ENCODE data around the gene IGFBP5. TPM values are rescaled to one million over a fixed set of nuclear protein-coding genes. Genes with fewer than 3 reads are reported as not detected.

IGFBP5 gene
- total RNA-seq, 2 experiments from 2014 or later = not detected

GRCh38 chr2:216698895-216699294 is 3.5 kb upstream of the IGFBP5 start:
- DNase-seq (peak; percentile 21), ATAC-seq (peak; percentile 70)
- CTCF ChIA-PET = interaction anchor here (0.7 to 1.6 kb wide), 14 partner anchors 9 to 1025 kb away, joined by 3 to 10 read pairs (median 3); no protein-coding TSS in a partner anchor
- H3K27ac Mint-ChIP-seq = no peak overlapping the region
- peak; percentile 45 for TF ChIP-seq CTCF (IDR thresholded peaks at IDR 0.05)
- H3K27me3 Mint-ChIP-seq = peaks cover 30% of the 10 kb centered on the region
- intact Hi-C loops (cut with micrococcal nuclease) = loop anchor here (5.0 kb wide), 1 partner anchor 458 kb away; no protein-coding TSS in a partner anchor
- POLR2A ChIA-PET = interaction anchor here (0.8 kb wide), 1 partner anchor 13 kb away, joined by 3 read pairs; no protein-coding TSS in a partner anchor
- no peak overlapping the region for H3K4me3 Mint-ChIP-seq
- peaks cover 6% of the 10 kb centered on the region for H3K4me1 Mint-ChIP-seq (ENCODE audit: low read depth)
- no peaks in the 10 kb centered on the region for H3K36me3 Mint-ChIP-seq (ENCODE audit: low read depth)
- H3K9me3 Mint-ChIP-seq = no peaks in the 10 kb centered on the region

- Mint-ChIP-seq H3K9me3 (no peaks in the 10 kb centered on the region), H3K4me1 (ENCODE audit: low read depth) (peaks cover 10% of the 10 kb centered on the region), H3K27me3 (peaks cover 36% of the 10 kb centered on the region), H3K27ac (no peak overlapping the region), H3K36me3 (ENCODE audit: low read depth) (no peaks in the 10 kb centered on the region), H3K4me3 (no peak overlapping the region)
- POLR2A ChIA-PET = interaction anchor here (0.6 to 0.8 kb wide), 2 partner anchors 12 to 999 kb away, joined by 3 read pairs; no protein-coding TSS in a partner anchor
- no peak for TF ChIP-seq CTCF (IDR thresholded peaks at IDR 0.05)
- no peak for ATAC-seq
- CTCF ChIA-PET = interaction anchor here (0.7 to 1.6 kb wide), 16 partner anchors 9 to 1025 kb away, joined by 3 to 10 read pairs (median 3); no protein-coding TSS in a partner anchor
- intact Hi-C loops (cut with micrococcal nuclease) = loop anchor here (5.0 kb wide), 1 partner anchor 459 kb away; no protein-coding TSS in a partner anchor
- DNase-seq = no peak
Observed at GRCh38 chr2:216698293-216698692, 2.9 kb upstream of the IGFBP5 start.

- CTCF ChIA-PET = interaction anchor here (0.6 to 1.6 kb wide), 7 partner anchors 9 to 1059 kb away, joined by 3 to 7 read pairs (median 4); no protein-coding TSS in a partner anchor
- intact Hi-C loops (cut with micrococcal nuclease) = loop anchor here (5.0 kb wide), 1 partner anchor 460 kb away; no protein-coding TSS in a partner anchor
- Mint-ChIP-seq H3K4me3 (no peak overlapping the region), H3K27me3 (peaks cover 34% of the 10 kb centered on the region), H3K27ac (no peak overlapping the region), H3K4me1 (ENCODE audit: low read depth) (peaks cover 17% of the 10 kb centered on the region), H3K36me3 (ENCODE audit: low read depth) (no peaks in the 10 kb centered on the region), H3K9me3 (no peaks in the 10 kb centered on the region)
- DNase-seq (no peak), ATAC-seq (no peak)
- POLR2A ChIA-PET = no interaction called here
- peak; percentile 46 for TF ChIP-seq CTCF (IDR thresholded peaks at IDR 0.05)
Observed at GRCh38 chr2:216696751-216697560, 1.6 kb upstream of the IGFBP5 start.

GRCh38 chr2:216696321-216696720 is 972 bp upstream of the IGFBP5 start:
- no peak overlapping the region for H3K27ac Mint-ChIP-seq
- DNase-seq (no peak), ATAC-seq (no peak)
- peaks cover 19% of the 10 kb centered on the region for H3K4me1 Mint-ChIP-seq (ENCODE audit: low read depth)
- peaks cover 37% of the 10 kb centered on the region for H3K27me3 Mint-ChIP-seq
- intact Hi-C loops (cut with micrococcal nuclease) = loop anchor here (5.0 kb wide), 1 partner anchor 461 kb away; no protein-coding TSS in a partner anchor
- ChIA-PET POLR2A (no interaction called here), CTCF (interaction anchor here (0.6 to 1.3 kb wide), 4 partner anchors 11 to 1060 kb away, joined by 3 to 7 read pairs (median 4); no protein-coding TSS in a partner anchor)
- H3K9me3 Mint-ChIP-seq = no peaks in the 10 kb centered on the region
- no peak overlapping the region for H3K4me3 Mint-ChIP-seq
- no peak for TF ChIP-seq CTCF (IDR thresholded peaks at IDR 0.05)
- no peaks in the 10 kb centered on the region for H3K36me3 Mint-ChIP-seq (ENCODE audit: low read depth)
